IPS DF 6.9 (cell line): Measurements from ENCODE around the gene LUZP4.

Experiments
- DNase-seq: peaks from one replicate; pipeline ENCODE4 v3.0.0-alpha.2; 2013; ENCODE audit warnings: low read depth, low spot score
- H3K27ac ChIP-seq: one replicate; pipeline ENCODE4 v1.5.1; 2013; ENCODE audit warnings: low read length, control low read depth
- H3K27me3 ChIP-seq: 2 replicates; pipeline ENCODE4 v1.6.1; 2013; ENCODE audit warnings: mild to moderate bottlenecking, low read length; ENCODE audit not compliant: control insufficient read depth, insufficient read depth
- H3K36me3 ChIP-seq: 2 replicates; pipeline ENCODE4 v1.6.1; 2013; ENCODE audit warnings: low read length; ENCODE audit not compliant: control insufficient read depth, insufficient read depth
- H3K4me1 ChIP-seq: 2 replicates; pipeline ENCODE4 v1.6.1; 2013; ENCODE audit warnings: low read length; ENCODE audit not compliant: control insufficient read depth, insufficient read depth
- H3K4me3 ChIP-seq: 2 replicates; pipeline ENCODE4 v1.5.1; 2013; ENCODE audit warnings: mild to moderate bottlenecking, low read length
- H3K9me3 ChIP-seq: 2 replicates; pipeline ENCODE4 v1.6.1; 2013; ENCODE audit warnings: low read length, inconsistent platforms; ENCODE audit not compliant: control insufficient read depth, insufficient read depth
- WGBS: extraction: QIAGEN DNeasy Blood & Tissue Kit; methylation state at CpG from one replicate; pipeline ENCODE4 v1.1.7; 2013; ENCODE audit warnings: mixed read lengths, missing lambda C conversion rate; ENCODE audit not compliant: insufficient read length, insufficient coverage; 5-methylcytosine and 5-hydroxymethylcytosine counted together

Gene LUZP4

GRCh38 chrX:115289465-115289864 is at the start of gene LUZP4:
Gene LUZP4, plus strand, starts transcription at chrX:115289715. Its CDS starts 45 bp downstream, at chrX:115289760.
- Histone ChIP-seq H3K4me3 (no peak within 1 kb of the TSS), H3K36me3 (no peaks in the 10 kb centered on the region), H3K27ac (no peak within 1 kb of the TSS), H3K4me1 (no peaks in the 10 kb centered on the region), H3K9me3 (no peaks in the 10 kb centered on the region), H3K27me3 (no peaks in the 10 kb centered on the region)
- DNase-seq = no peak
- WGBS = no CpG with 5 or more reads among the region's 17 CpGs

- no peak for DNase-seq
- no peaks in the 10 kb centered on the region for H3K27me3 ChIP-seq
- WGBS = no CpG with 5 or more reads among the region's 2 CpGs
- H3K27ac ChIP-seq = no peak overlapping the region
- no peaks in the 10 kb centered on the region for H3K36me3 ChIP-seq
- H3K4me1 ChIP-seq = no peaks in the 10 kb centered on the region
- H3K9me3 ChIP-seq = no peaks in the 10 kb centered on the region
- H3K4me3 ChIP-seq = no peak overlapping the region
Observed at GRCh38 chrX:115251458-115252233, 37.9 kb upstream of the LUZP4 start.

GRCh38 chrX:115255003-115255402 is 34.5 kb upstream of the LUZP4 start:
- no peak overlapping the region for H3K4me3 ChIP-seq
- no peak overlapping the region for H3K27ac ChIP-seq
- H3K36me3 ChIP-seq = no peaks in the 10 kb centered on the region
- H3K27me3 ChIP-seq = no peaks in the 10 kb centered on the region
- H3K9me3 ChIP-seq = no peaks in the 10 kb centered on the region
- no peak for DNase-seq
- no CpG with 5 or more reads among the region's 2 CpGs for WGBS
- no peaks in the 10 kb centered on the region for H3K4me1 ChIP-seq

GRCh38 chrX:115257711-115258110 is 31.8 kb upstream of the LUZP4 start:
- H3K9me3 ChIP-seq = no peaks in the 10 kb centered on the region
- no peaks in the 10 kb centered on the region for H3K36me3 ChIP-seq
- H3K4me1 ChIP-seq = no peaks in the 10 kb centered on the region
- no peak overlapping the region for H3K4me3 ChIP-seq
- DNase-seq = no peak
- no peak overlapping the region for H3K27ac ChIP-seq
- H3K27me3 ChIP-seq = no peaks in the 10 kb centered on the region

- DNase-seq = no peak
- Histone ChIP-seq H3K36me3 (no peaks in the 10 kb centered on the region), H3K4me1 (no peaks in the 10 kb centered on the region), H3K4me3 (no peak overlapping the region), H3K27me3 (no peaks in the 10 kb centered on the region), H3K27ac (no peak overlapping the region), H3K9me3 (no peaks in the 10 kb centered on the region)
- no CpG with 5 or more reads among the region's 3 CpGs for WGBS
Observed at GRCh38 chrX:115259238-115259875, 30.2 kb upstream of the LUZP4 start.

GRCh38 chrX:115260330-115260729 is 29.2 kb upstream of the LUZP4 start:
- Histone ChIP-seq H3K9me3 (no peaks in the 10 kb centered on the region), H3K27ac (no peak overlapping the region)
- no CpG with 5 or more reads among the region's 3 CpGs for WGBS

GRCh38 chrX:115261148-115261547 is 28.4 kb upstream of the LUZP4 start:
- H3K36me3 ChIP-seq = no peaks in the 10 kb centered on the region
- no peak for DNase-seq
- no peak overlapping the region for H3K27ac ChIP-seq
- no peaks in the 10 kb centered on the region for H3K4me1 ChIP-seq
- H3K9me3 ChIP-seq = no peaks in the 10 kb centered on the region
- H3K27me3 ChIP-seq = no peaks in the 10 kb centered on the region
- no peak overlapping the region for H3K4me3 ChIP-seq
- WGBS = no CpG with 5 or more reads among the region's 2 CpGs

More at GRCh38 chrX:115260330-115260729, 29.2 kb upstream of the LUZP4 start:
- H3K4me1 ChIP-seq = no peaks in the 10 kb centered on the region
- H3K27me3 ChIP-seq = no peaks in the 10 kb centered on the region
- DNase-seq = no peak
- no peaks in the 10 kb centered on the region for H3K36me3 ChIP-seq
- no peak overlapping the region for H3K4me3 ChIP-seq

GRCh38 chrX:115264009-115264408 is 25.5 kb upstream of the LUZP4 start:
- H3K4me1 ChIP-seq = no peaks in the 10 kb centered on the region
- H3K4me3 ChIP-seq = no peak overlapping the region
- no peak overlapping the region for H3K27ac ChIP-seq
- H3K9me3 ChIP-seq = no peaks in the 10 kb centered on the region
- no peak for DNase-seq
- H3K36me3 ChIP-seq = no peaks in the 10 kb centered on the region
- no peaks in the 10 kb centered on the region for H3K27me3 ChIP-seq
- no CpG with 5 or more reads among the region's 2 CpGs for WGBS

- H3K36me3 ChIP-seq = no peaks in the 10 kb centered on the region
- H3K4me3 ChIP-seq = no peak overlapping the region
- no peak overlapping the region for H3K27ac ChIP-seq
- H3K27me3 ChIP-seq = no peaks in the 10 kb centered on the region
- DNase-seq = no peak
- no peaks in the 10 kb centered on the region for H3K9me3 ChIP-seq
- WGBS = no CpG with 5 or more reads among the region's 2 CpGs
- H3K4me1 ChIP-seq = no peaks in the 10 kb centered on the region
Observed at GRCh38 chrX:115266300-115266699, 23.2 kb upstream of the LUZP4 start.

GRCh38 chrX:115268421-115268820 is 21.1 kb upstream of the LUZP4 start:
- Histone ChIP-seq H3K27me3 (no peaks in the 10 kb centered on the region), H3K9me3 (no peaks in the 10 kb centered on the region), H3K36me3 (no peaks in the 10 kb centered on the region), H3K4me1 (no peaks in the 10 kb centered on the region), H3K27ac (no peak overlapping the region), H3K4me3 (no peak overlapping the region)
- WGBS = 100% methylated on average over 1 of the region's 3 CpGs
- no peak for DNase-seq
